ENCODE measurements around the gene SPAG9.
"Not testable (repeated sequence)": the region's sequence is repeated elsewhere in the genome, so short reads cannot be mapped to it uniquely, and the experiment has no call there.

SPAG9 gene

DNA sequence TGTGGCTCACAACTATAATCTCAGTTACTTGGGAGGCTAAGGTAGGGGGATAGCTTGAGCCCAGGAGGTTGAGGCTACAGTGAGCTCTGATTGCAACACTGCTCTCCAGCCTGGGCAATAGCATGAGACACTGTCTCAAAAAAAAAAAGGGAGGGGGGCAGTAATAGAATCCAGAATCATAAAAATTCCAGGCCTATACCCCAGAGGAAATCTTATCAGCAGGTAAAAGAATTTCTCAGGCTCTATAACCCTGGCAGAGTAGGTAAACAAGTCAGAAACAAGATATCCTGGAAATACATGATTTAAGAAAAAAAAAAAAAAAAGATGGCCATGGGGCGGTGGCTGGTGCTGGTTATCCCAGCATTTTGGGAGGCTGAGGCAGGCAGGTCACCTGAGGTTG lies 12.9 kb downstream of the SPAG9 start:
- no peak overlapping the region for H3K4me3 ChIP-seq (ENCODE audit: control insufficient read depth, low read depth, low read length)
- no peak for DNase-seq (ENCODE audit: low read depth)
- no peak for TF ChIP-seq CTCF (IDR thresholded peaks at IDR 0.05; ENCODE audit: control insufficient read depth, insufficient read depth, low read depth, low read length, missing control alignments)

DNA sequence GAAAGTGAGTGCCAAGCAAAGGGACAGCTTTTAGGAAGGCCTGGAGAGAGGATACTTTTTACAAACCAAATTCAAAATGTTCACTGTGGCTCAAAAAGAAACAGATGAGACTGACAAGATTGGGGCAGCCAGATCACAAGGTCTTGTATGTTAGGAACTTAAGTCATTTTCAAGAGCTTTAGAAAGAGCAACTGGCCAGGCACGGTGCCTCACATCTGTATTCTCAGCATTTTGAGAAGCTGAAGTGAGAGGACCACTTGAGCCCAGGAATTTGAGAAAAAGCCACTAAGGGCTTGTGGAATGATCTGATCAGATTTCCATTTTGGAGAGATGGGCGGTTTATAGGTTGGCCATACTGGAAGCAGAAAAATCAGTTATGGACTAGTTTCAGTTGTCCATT lies 17.2 kb downstream of the SPAG9 start:
- H3K4me3 ChIP-seq (ENCODE audit: control insufficient read depth, low read depth, low read length): no peak overlapping the region
- DNase-seq (ENCODE audit: low read depth): no peak
- no peak for TF ChIP-seq CTCF (IDR thresholded peaks at IDR 0.05; ENCODE audit: control insufficient read depth, insufficient read depth, low read depth, low read length, missing control alignments)

DNA sequence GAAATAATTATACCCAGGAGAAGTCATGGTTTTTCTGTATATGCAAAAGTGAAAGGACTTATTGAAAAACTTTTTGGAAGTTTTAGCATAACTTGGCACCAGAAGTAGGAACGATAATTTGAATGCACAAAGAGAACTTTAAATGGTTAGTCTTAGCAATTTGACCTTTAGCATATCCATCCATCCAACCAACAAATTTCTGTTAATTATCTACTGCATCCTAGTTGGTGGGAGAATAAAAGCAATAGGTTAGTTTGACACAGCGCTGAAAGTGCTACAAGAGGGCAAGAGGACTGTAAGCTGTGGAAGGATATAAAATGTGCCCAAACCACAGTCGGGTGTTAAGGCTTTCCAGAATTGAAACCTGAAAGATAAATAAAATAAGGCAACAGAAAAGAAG lies 17.6 kb downstream of the SPAG9 start:
- no peak for TF ChIP-seq CTCF (IDR thresholded peaks at IDR 0.05; ENCODE audit: control insufficient read depth, insufficient read depth, low read depth, low read length, missing control alignments)
- DNase-seq (ENCODE audit: low read depth): no peak
- H3K4me3 ChIP-seq (ENCODE audit: control insufficient read depth, low read depth, low read length): no peak overlapping the region

DNA sequence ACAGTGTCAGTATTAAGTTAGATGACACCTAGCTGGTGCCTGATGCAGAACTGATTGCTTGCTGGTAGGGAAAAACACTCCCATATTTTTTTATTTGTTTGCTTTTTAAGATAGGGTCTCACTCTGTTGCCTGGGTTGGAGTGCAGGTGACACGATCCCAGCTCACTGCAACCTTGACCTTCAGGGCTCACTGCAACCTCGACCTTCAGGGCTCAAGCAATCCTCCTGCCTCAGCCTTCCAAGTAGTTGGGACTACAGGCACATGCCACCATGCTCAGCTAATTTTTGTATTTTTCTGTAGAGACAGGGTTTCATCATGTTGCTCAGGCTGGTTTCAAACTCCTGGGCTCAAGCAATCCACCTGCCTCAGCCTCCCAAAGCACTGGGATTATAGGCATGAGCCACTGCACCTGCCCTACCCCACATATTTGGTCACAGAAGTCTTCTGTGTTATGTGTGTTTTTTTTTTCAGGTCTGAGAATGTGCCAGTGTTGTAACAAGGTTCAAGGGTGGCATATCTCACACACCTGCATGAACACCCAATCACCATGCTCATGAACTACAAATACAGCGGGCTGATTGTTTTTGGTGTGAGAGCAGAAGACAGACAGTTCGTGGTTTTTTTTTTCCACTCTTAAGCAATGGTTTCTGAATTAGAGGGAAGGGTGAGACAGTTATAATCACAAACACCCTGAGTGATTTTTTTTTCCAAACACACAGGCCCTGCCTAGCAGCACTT lies 22.8 kb downstream of the SPAG9 start:
- H3K4me3 ChIP-seq (ENCODE audit: control insufficient read depth, low read depth, low read length): no peak overlapping the region
- DNase-seq (ENCODE audit: low read depth): no peak
- no peak for TF ChIP-seq CTCF (IDR thresholded peaks at IDR 0.05; ENCODE audit: control insufficient read depth, insufficient read depth, low read depth, low read length, missing control alignments)

DNA sequence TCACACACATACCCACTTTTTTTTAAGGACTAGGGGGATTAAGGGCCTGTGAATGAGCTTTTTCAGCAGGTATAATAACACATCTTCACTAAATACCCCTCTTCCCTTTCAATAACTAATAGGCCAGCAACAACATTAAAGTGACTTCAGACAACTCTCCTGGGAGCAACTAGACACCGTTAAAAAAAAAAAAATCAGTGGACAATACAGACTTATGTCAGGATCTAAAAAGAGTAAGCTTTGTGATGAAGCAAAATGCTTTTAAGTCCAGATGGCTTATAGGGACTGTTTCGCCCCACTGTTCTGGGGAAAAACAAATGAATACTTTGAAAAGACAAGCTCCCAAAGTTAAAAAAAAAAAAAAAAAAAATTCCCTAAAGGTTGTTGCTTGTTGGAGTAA lies 29.0 kb downstream of the SPAG9 start:
- H3K4me3 ChIP-seq (ENCODE audit: control insufficient read depth, low read depth, low read length): no peak overlapping the region
- TF ChIP-seq CTCF (IDR thresholded peaks at IDR 0.05; ENCODE audit: control insufficient read depth, insufficient read depth, low read depth, low read length, missing control alignments): no peak
- DNase-seq (ENCODE audit: low read depth): no peak

DNA sequence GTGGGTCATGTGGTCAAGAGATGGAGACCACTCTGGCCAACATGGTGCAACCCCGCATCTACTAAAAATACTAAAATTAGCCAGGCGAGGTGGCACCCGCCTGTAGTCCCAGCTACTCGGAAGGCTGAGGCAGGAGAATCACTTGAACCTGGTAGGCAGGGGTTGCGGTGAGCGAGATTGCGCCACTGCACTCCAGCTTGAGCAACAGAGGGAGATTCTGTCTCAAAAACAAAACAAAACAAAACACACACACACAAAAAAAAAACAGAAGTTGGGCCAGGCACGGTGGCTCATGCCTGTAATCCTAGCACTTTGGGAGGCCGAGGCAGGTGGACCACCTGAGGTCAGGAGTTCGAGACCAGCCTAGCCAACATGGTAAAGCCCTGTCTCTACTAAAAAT lies 31.8 kb downstream of the SPAG9 start:
- DNase-seq (ENCODE audit: low read depth); H3K4me3 ChIP-seq (ENCODE audit: control insufficient read depth, low read depth, low read length): not testable (repeated sequence)

GRCh38 chr17:51088287-51088686 lies 32.4 kb downstream of the SPAG9 start:
- no peak overlapping the region for H3K4me3 ChIP-seq (ENCODE audit: control insufficient read depth, low read depth, low read length)
- no peak for TF ChIP-seq CTCF (IDR thresholded peaks at IDR 0.05; ENCODE audit: control insufficient read depth, insufficient read depth, low read depth, low read length, missing control alignments)
- no peak for DNase-seq (ENCODE audit: low read depth)
